IMR-90 (cell line): Measurements from ENCODE around the gene CAMTA1. TPM values are rescaled to one million over a fixed set of nuclear protein-coding genes. Genes with fewer than 3 reads are reported as not detected.

ENCODE experiments used
- ATAC-seq: fragments of 200-7000 bp; cut with Tn5 transposase; 2 replicates; pipeline ENCODE4 v1.9.1; 2020; ENCODE audit warnings: low read depth, mild to moderate bottlenecking, moderate library complexity
- BruUV-seq: library from RNA; stranded (reverse); fragments of 400-500 nt; replicated peaks from 2 replicates; lab custom pipeline; 2021; lab: Mats Ljungman, UMichigan
- CTCF ChIA-PET: fragments of 300-600 bp; formaldehyde crosslinking; extraction: SDS; loops from one replicate; lab custom pipeline; 2021; ENCODE audit warnings: antibody characterized with exemption; lab: Yijun Ruan, JAX
- POLR2A ChIA-PET: fragments of 300-600 bp; sonication (Branson Sonifier 250); formaldehyde crosslinking; loops from one replicate; lab custom pipeline; 2022; ENCODE audit warnings: antibody characterized with exemption; ENCODE audit not compliant: unreplicated experiment; lab: Charles Lee
- DNase-seq: peaks from one replicate; pipeline ENCODE4 v3.0.0; 2013
- H2AFZ ChIP-seq: replicated peaks from 2 replicates; pipeline ENCODE3; 2013; ENCODE audit warnings: low read length, mild to moderate bottlenecking; ENCODE audit not compliant: poor library complexity
- H2AK5ac ChIP-seq: 2 replicates; pipeline ENCODE4 v1.6.1; 2013; ENCODE audit warnings: low read depth, low read length, inconsistent platforms
- H2AK9ac ChIP-seq: replicated peaks from 2 replicates; pipeline ENCODE3; 2013; ENCODE audit warnings: mild to moderate bottlenecking, low read depth, low read length, moderate library complexity; ENCODE audit not compliant: poor library complexity
- H2BK120ac ChIP-seq: 2 replicates; pipeline ENCODE4 v1.6.1; 2013; ENCODE audit warnings: low read depth, low read length, inconsistent platforms
- H2BK15ac ChIP-seq: 3 replicates; pipeline ENCODE4 v1.6.1; 2013; ENCODE audit warnings: low read depth, low read length, inconsistent platforms
- H2BK20ac ChIP-seq: 2 replicates; pipeline ENCODE4 v1.6.1; 2013; ENCODE audit warnings: low read depth, mild to moderate bottlenecking, inconsistent platforms, low read length, moderate library complexity
- H2BK5ac ChIP-seq: 2 replicates; pipeline ENCODE4 v1.6.1; 2013; ENCODE audit warnings: mild to moderate bottlenecking, low read depth, low read length, inconsistent platforms; ENCODE audit not compliant: poor library complexity, severe bottlenecking
- H3K14ac ChIP-seq: replicated peaks from 2 replicates; pipeline ENCODE4 v1.6.1; 2013; ENCODE audit warnings: low read depth, low read length, inconsistent platforms
- H3K18ac ChIP-seq: 2 replicates; pipeline ENCODE4 v1.6.1; 2013; ENCODE audit warnings: low read depth, low read length, control low read depth
- H3K23ac ChIP-seq: 2 replicates; pipeline ENCODE4 v1.6.1; 2013; ENCODE audit warnings: low read depth, low read length, inconsistent platforms
- H3K27ac ChIP-seq: 2 replicates; pipeline ENCODE4 v1.5.1; 2013; ENCODE audit warnings: mild to moderate bottlenecking, control low read depth, low read length; ENCODE audit not compliant: insufficient read depth
- H3K27me3 ChIP-seq: 2 replicates; pipeline ENCODE4 v1.6.1; 2013; ENCODE audit warnings: low read length; ENCODE audit not compliant: control insufficient read depth, insufficient read depth
- H3K36me3 ChIP-seq: 2 replicates; pipeline ENCODE4 v1.6.1; 2013; ENCODE audit warnings: low read length, mixed read lengths; ENCODE audit not compliant: control insufficient read depth, insufficient read depth
- H3K4ac ChIP-seq: 2 replicates; pipeline ENCODE4 v1.6.1; 2013; ENCODE audit warnings: low read depth, low read length, inconsistent platforms
- H3K4me1 ChIP-seq: 2 replicates; pipeline ENCODE4 v1.6.1; 2013; ENCODE audit warnings: low read length, mixed read lengths; ENCODE audit not compliant: control insufficient read depth, insufficient read depth
- H3K4me2 ChIP-seq: 2 replicates; pipeline ENCODE4 v1.6.1; 2013; ENCODE audit warnings: low read depth, mild to moderate bottlenecking, control low read depth, low read length, moderate library complexity
- H3K4me3 ChIP-seq: 2 replicates; pipeline ENCODE4 v1.5.1; 2013; ENCODE audit warnings: low read depth, mild to moderate bottlenecking, control low read depth, low read length, moderate library complexity; ENCODE audit not compliant: insufficient read depth
- H3K56ac ChIP-seq: 2 replicates; pipeline ENCODE4 v1.6.1; 2013; ENCODE audit warnings: low read length, inconsistent platforms; ENCODE audit not compliant: insufficient read depth; ENCODE audit errors: extremely low read depth
- H3K79me1 ChIP-seq, 2 experiments: 2 replicates each; pipeline ENCODE4 v1.6.1; 2013; ENCODE audit warnings: low read length in 2 of 2, inconsistent platforms in 1 of 2, low read depth in 1 of 2
- H3K9ac ChIP-seq: 2 replicates; pipeline ENCODE4 v1.6.1; 2013; ENCODE audit warnings: low read depth, low read length, control low read depth
- H3K9me1 ChIP-seq: 2 replicates; pipeline ENCODE4 v1.6.1; 2013; ENCODE audit warnings: low read length, inconsistent platforms; ENCODE audit not compliant: insufficient read depth
- H3K9me3 ChIP-seq: 2 replicates; pipeline ENCODE4 v1.6.1; 2013; ENCODE audit warnings: low read length; ENCODE audit not compliant: control insufficient read depth, insufficient read depth
- H4K20me1 ChIP-seq: 2 replicates; pipeline ENCODE4 v1.6.1; 2013; ENCODE audit warnings: low read length, inconsistent platforms; ENCODE audit not compliant: insufficient read depth
- H4K5ac ChIP-seq: 2 replicates; pipeline ENCODE4 v1.6.1; 2013; ENCODE audit warnings: mild to moderate bottlenecking, low read depth, low read length, control low read depth
- H4K8ac ChIP-seq, 2 experiments: 2 replicates each; pipeline ENCODE4 v1.6.1; 2013; ENCODE audit warnings: low read depth in 2 of 2, low read length in 2 of 2, control low read depth in 1 of 2, inconsistent platforms in 1 of 2
- H4K91ac ChIP-seq: 2 replicates; pipeline ENCODE4 v1.6.1; 2013; ENCODE audit warnings: low read depth, low read length, inconsistent platforms; ENCODE audit not compliant: insufficient read depth
- CEBPB ChIP-seq: IDR thresholded peaks from 2 replicates; pipeline ENCODE4 v1.6.1; 2012; ENCODE audit warnings: low read depth, low read length, improper control_type of control experiment
- FOS ChIP-seq: fragments of 150-350 bp; IDR thresholded peaks from 2 replicates; pipeline ENCODE4 v1.6.1; 2016; ENCODE audit warnings: low read depth, low read length
- MAFK ChIP-seq: IDR thresholded peaks from 2 replicates; pipeline ENCODE4 v1.6.1; 2012; ENCODE audit warnings: low read depth, low read length, improper control_type of control experiment
- MAZ ChIP-seq: IDR thresholded peaks from 2 replicates; pipeline ENCODE4 v1.6.1; 2012; ENCODE audit warnings: low read depth, mild to moderate bottlenecking, low read length, improper control_type of control experiment, moderate library complexity, borderline replicate concordance
- MXI1 ChIP-seq: IDR thresholded peaks from 2 replicates; pipeline ENCODE4 v1.6.1; 2012; ENCODE audit warnings: low read depth, mild to moderate bottlenecking, low read length, moderate library complexity, borderline replicate concordance
- POLR2A ChIP-seq: IDR thresholded peaks from 2 replicates; pipeline ENCODE4 v1.6.1; 2012; ENCODE audit warnings: mild to moderate bottlenecking, low read depth, low read length
- RCOR1 ChIP-seq: IDR thresholded peaks from 2 replicates; pipeline ENCODE4 v1.6.1; 2012; ENCODE audit warnings: mild to moderate bottlenecking, low read length, improper control_type of control experiment; ENCODE audit not compliant: insufficient replicate concordance
- RFX5 ChIP-seq: IDR thresholded peaks from 2 replicates; pipeline ENCODE4 v1.8.0; 2012; ENCODE audit warnings: low read depth, mild to moderate bottlenecking, low read length, moderate library complexity
- SMC3 ChIP-seq: fragments of 150-350 bp; IDR thresholded peaks from 2 replicates; pipeline ENCODE4 v1.6.1; 2016; ENCODE audit warnings: low read depth, mild to moderate bottlenecking, antibody characterized with exemption, low read length, moderate library complexity
- WGBS, 2 experiments: methylation state at CpG; one replicate each; pipeline versions ENCODE4 v1.1.5 to v1.1.7; 2013; ENCODE audit warnings: missing lambda C conversion rate in 2 of 2; ENCODE audit not compliant: insufficient read length in 1 of 2; ENCODE audit errors: extremely low coverage in 2 of 2; 5-methylcytosine and 5-hydroxymethylcytosine counted together
- dilution Hi-C: fragments of 300-500 bp; cut with HindIII; formaldehyde crosslinking; loops from one replicate; pipeline ENCODE4 v1.14.3; 2018; ENCODE audit warnings: low sequenced_read_pairs; ENCODE audit not compliant: unreplicated experiment
- in situ Hi-C: fragments of 300-500 bp; cut with MboI; formaldehyde crosslinking; loops from 3 replicates; pipeline ENCODE4 v1.14.3; 2019; ENCODE audit warnings: low sequenced_read_pairs, inconsistent platforms, mixed read lengths
- intact Hi-C: fragments of 100-400 bp; cut with micrococcal nuclease; formaldehyde crosslinking; loops from 2 replicates; pipeline ENCODE4 v1.10.0; 2022
- polyA plus RNA-seq, 3 experiments: library from polyadenylated mRNA; depleted of rRNA; stranded (reverse); fragments of >200 nt; gene quantifications; 2 replicates each; pipeline ENCODE4 v1.2.3, GENCODE V29; 2012; ENCODE audit warnings: low replicate concordance in 1 of 3
- total RNA-seq: library from RNA; depleted of rRNA; stranded (reverse); fragments of >200 nt; gene quantifications from 2 replicates; pipeline ENCODE4 v1.2.3, GENCODE V29; 2012

Gene CAMTA1
- total and polyA plus RNA-seq, 2 of the 4 experiments (the other 2 are of a cell fraction), result 35.5 to 74.3 TPM

GRCh38 chr1:7109901-7110300 lies 324.6 kb downstream of the CAMTA1 start:
- ChIA-PET CTCF (interaction anchor here (0.6 kb wide), 1 partner anchor 11 kb away, joined by 3 read pairs; no protein-coding TSS in a partner anchor), POLR2A (no interaction called here)
- TF ChIP-seq RFX5 (no peak), MAFK (no peak), POLR2A (no peak), MAZ (no peak), MXI1 (no peak), CEBPB (no peak), SMC3 (no peak), FOS (no peak), RCOR1 (no peak)
- no peak overlapping the region for H3K14ac ChIP-seq
- no peaks in the 10 kb centered on the region for H3K36me3 ChIP-seq
- no peak overlapping the region for H2BK20ac ChIP-seq
- no peak for ATAC-seq
- H3K79me1 ChIP-seq, result no peaks in the 10 kb centered on the region
- no peak overlapping the region for H3K9ac ChIP-seq
- H3K23ac ChIP-seq, result no peak overlapping the region
- H4K91ac ChIP-seq, result no peak overlapping the region
- dilution Hi-C loops, result no loop called here
- no TSS peak for BruUV-seq
- H2AK9ac ChIP-seq, result no peak overlapping the region
- H2BK120ac ChIP-seq, result no peak overlapping the region
- H3K9me3 ChIP-seq, result no peaks in the 10 kb centered on the region
- no peak overlapping the region for H2BK15ac ChIP-seq
- WGBS, 2 experiments, result 60% methylated on average over 2 of the region's 3 CpGs; no CpG with 5 or more reads in 1 of the 2 experiments
- no peak overlapping the region for H3K18ac ChIP-seq
- H3K4ac ChIP-seq, result no peak overlapping the region
- no peaks in the 10 kb centered on the region for H3K9me1 ChIP-seq
- peaks cover 18% of the 10 kb centered on the region for H3K27me3 ChIP-seq
- intact Hi-C loops, result no loop called here
- no peak overlapping the region for H3K56ac ChIP-seq
- in situ Hi-C loops, result no loop called here
- H3K4me2 ChIP-seq, result no peak overlapping the region
- no peak overlapping the region for H4K8ac ChIP-seq
- H4K5ac ChIP-seq, result no peak overlapping the region
- H4K20me1 ChIP-seq, result no peaks in the 10 kb centered on the region
- H2AFZ ChIP-seq, result no peak overlapping the region
- no peak overlapping the region for H2AK5ac ChIP-seq
- no peak overlapping the region for H2BK5ac ChIP-seq
- no peak overlapping the region for H3K4me3 ChIP-seq
- no peak for DNase-seq
- H3K4me1 ChIP-seq, result no peaks in the 10 kb centered on the region
- H3K27ac ChIP-seq, result no peak overlapping the region
